ENCODE measurements around the gene TMEM163. TPM values are rescaled to one million over a fixed set of nuclear protein-coding genes. Genes with fewer than 3 reads are reported as not detected.

Gene TMEM163
- total and polyA plus RNA-seq, 12 donors: 0.16 to 1.7 (median 0.37) TPM

GRCh38 chr2:134445116-134445515 is 273.7 kb downstream of the TMEM163 start:
- ATAC-seq (no peak), DNase-seq (no peak)
- TF ChIP-seq, protein P1, sequence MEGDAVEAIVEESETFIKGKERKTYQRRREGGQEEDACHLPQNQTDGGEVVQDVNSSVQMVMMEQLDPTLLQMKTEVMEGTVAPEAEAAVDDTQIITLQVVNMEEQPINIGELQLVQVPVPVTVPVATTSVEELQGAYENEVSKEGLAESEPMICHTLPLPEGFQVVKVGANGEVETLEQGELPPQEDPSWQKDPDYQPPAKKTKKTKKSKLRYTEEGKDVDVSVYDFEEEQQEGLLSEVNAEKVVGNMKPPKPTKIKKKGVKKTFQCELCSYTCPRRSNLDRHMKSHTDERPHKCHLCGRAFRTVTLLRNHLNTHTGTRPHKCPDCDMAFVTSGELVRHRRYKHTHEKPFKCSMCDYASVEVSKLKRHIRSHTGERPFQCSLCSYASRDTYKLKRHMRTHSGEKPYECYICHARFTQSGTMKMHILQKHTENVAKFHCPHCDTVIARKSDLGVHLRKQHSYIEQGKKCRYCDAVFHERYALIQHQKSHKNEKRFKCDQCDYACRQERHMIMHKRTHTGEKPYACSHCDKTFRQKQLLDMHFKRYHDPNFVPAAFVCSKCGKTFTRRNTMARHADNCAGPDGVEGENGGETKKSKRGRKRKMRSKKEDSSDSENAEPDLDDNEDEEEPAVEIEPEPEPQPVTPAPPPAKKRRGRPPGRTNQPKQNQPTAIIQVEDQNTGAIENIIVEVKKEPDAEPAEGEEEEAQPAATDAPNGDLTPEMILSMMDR (IDR thresholded peaks at IDR 0.05): no peak
- no peak overlapping the region for H3K4me3 ChIP-seq
- intact Hi-C loops (cut with DNase I): loop anchor here in 2 of 10 donors (10.0 kb wide), 1 partner anchor 560 kb away; no protein-coding TSS in a partner anchor
- 98 to 99% methylated on average over 4 of the region's 4 CpGs for WGBS, 2 donors
- peaks cover 0 to 42% (median 18%) of the 10 kb centered on the region in 9 donors for H3K4me1 ChIP-seq
- no peaks in the 10 kb centered on the region for H3K27me3 ChIP-seq
- no peak overlapping the region for H3K27ac ChIP-seq
- peaks cover 0 to 87% (median 21%) of the 10 kb centered on the region in 9 donors for H3K36me3 ChIP-seq
- no peaks in the 10 kb centered on the region for H3K9me3 ChIP-seq

DNA sequence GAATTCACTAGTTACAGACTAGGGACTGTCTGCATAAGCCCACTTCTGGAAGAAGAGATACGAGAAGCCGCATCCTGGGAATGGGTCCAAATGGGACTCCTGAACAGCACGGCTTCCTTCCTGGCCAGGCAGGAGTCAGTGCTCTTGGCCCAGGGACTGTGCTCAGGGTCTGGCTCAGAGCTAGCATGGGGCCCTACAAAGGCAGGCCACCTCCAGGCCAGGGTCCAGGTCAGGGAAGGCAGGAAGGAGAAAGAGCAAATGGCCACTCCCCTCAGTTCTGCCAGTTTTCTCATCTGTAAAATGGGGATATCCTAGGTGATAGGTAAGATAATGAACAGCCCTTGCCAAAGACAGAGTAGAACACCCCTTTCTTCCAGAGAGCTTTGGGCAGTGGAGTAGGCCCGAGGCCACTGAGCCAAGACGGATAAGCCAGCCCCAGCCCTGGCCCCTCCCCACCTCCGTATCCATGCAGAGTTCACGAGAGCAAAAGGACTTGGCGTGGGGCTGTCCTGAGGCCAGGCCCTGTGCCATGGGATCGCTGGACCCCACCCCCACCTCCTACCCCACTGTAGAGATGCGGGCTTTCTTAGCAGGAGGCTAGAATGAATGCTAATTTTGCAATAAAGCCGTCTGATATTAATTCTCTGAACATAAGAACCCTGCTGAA is 274.9 kb downstream of the TMEM163 start:
- WGBS, 2 donors: 58 to 66% methylated on average over 11 of the region's 11 CpGs
- no peak overlapping the region for H3K27ac ChIP-seq
- peaks cover 0 to 86% (median 19%) of the 10 kb centered on the region in 9 donors for H3K36me3 ChIP-seq
- ATAC-seq (no peak), DNase-seq (no peak)
- H3K4me3 ChIP-seq: no peak overlapping the region
- no peaks in the 10 kb centered on the region for H3K27me3 ChIP-seq
- peaks cover 0 to 42% (median 18%) of the 10 kb centered on the region in 9 donors for H3K4me1 ChIP-seq
- TF ChIP-seq, protein P1 (IDR thresholded peaks at IDR 0.05): no peak
- no peaks in the 10 kb centered on the region for H3K9me3 ChIP-seq
- intact Hi-C loops (cut with DNase I): loop anchor here in 2 of 10 donors (10.0 kb wide), 1 partner anchor 559 kb away; no protein-coding TSS in a partner anchor

- H3K36me3 ChIP-seq: peaks cover 0 to 83% (median 4%) of the 10 kb centered on the region in 9 donors
- DNase-seq (peak in 1 of 2 donors; percentile 44), ATAC-seq (peak in 7 of 8 donors; percentile 36 to 88 (median 67))
- H3K4me1 ChIP-seq: peaks cover 0 to 39% (median 16%) of the 10 kb centered on the region in 9 donors
- H3K9me3 ChIP-seq: no peaks in the 10 kb centered on the region
- no peak overlapping the region for H3K4me3 ChIP-seq
- intact Hi-C loops (cut with DNase I): loop anchor here in 2 of 10 donors (10.0 kb wide), 1 partner anchor 557 kb away; no protein-coding TSS in a partner anchor
- WGBS, 2 donors: 73 to 85% methylated on average over 11 of the region's 11 CpGs
- H3K27me3 ChIP-seq: no peaks in the 10 kb centered on the region
- H3K27ac ChIP-seq: peak overlapping the region in 4 of 10 donors; percentile 2 to 53 (median 28)
- TF ChIP-seq, protein P1 (IDR thresholded peaks at IDR 0.05): no peak
These were observed 277.5 kb downstream of the TMEM163 start for GRCh38 chr2:134441153-134441863.

GRCh38 chr2:134440336-134440909 is 278.4 kb downstream of the TMEM163 start:
- Histone ChIP-seq H3K9me3 (no peaks in the 10 kb centered on the region), H3K4me3 (no peak overlapping the region), H3K27me3 (no peaks in the 10 kb centered on the region), H3K36me3 (peaks cover 0 to 83% (median 4%) of the 10 kb centered on the region in 9 donors), H3K27ac (peak overlapping the region in 1 of 10 donors; percentile 48), H3K4me1 (peaks cover 0 to 30% (median 9%) of the 10 kb centered on the region in 9 donors)
- WGBS, 2 donors: 98% methylated on average over 16 of the region's 16 CpGs
- ATAC-seq (no peak), DNase-seq (no peak)
- intact Hi-C loops (cut with DNase I): loop anchor here in 2 of 10 donors (10.0 kb wide), 1 partner anchor 556 kb away; no protein-coding TSS in a partner anchor
- TF ChIP-seq, protein P1 (IDR thresholded peaks at IDR 0.05): no peak

Measured in heart right ventricle (tissue), 16 donors.